Peyer's patch (tissue), 4 donors: ENCODE measurements around the gene HSD17B7.
"Not testable (repeated sequence)": the region's sequence is repeated elsewhere in the genome, so short reads cannot be mapped to it uniquely, and the experiment has no call there.

Experiments
- CTCF ChIP-seq, 6 experiments: fragments of 450-650 bp in 4 of 6; fragments of 200-600 bp in 2 of 6; sonication (generic) in 1 of 6; IDR thresholded peaks; one replicate each; pipeline ENCODE4 v1.5.1; 2017 to 2019; ENCODE audit warnings: antibody characterized with exemption in 6 of 6, mild to moderate bottlenecking in 3 of 6, moderate library complexity in 1 of 6
- POLR2A ChIP-seq, 2 donors: fragments of 450-650 bp; IDR thresholded peaks; one replicate each; pipeline ENCODE4 v1.5.1; 2017; ENCODE audit warnings: antibody characterized with exemption in 2 of 2, mild to moderate bottlenecking in 2 of 2, moderate library complexity in 2 of 2

DNA sequence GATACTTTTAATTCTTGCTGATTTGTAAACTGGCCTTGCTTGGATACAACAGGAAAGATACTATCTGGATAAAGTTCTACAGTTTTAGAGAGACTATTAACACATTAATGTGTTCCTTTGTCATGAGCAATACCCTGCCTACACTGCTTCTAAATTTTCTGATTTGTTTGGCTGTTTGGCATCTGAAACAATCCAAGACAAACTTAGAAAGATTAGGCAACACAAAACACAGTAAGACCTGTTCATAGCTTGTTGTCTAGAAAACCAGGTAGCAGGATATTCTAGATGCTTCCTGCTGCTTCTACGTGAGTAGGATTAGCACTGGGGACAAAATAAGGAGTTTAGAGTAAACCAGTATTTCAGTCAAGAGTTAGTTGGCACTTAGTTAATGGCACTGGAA, 5.6 kb upstream of the HSD17B7 start:
- TF ChIP-seq CTCF, POLR2A (IDR thresholded peaks at IDR 0.05): not testable (repeated sequence)
